Inflammatory macrophage (primary cell): ENCODE data around the gene NDOR1.

Source experiments
- DNase-seq, 2 donors: peaks; one replicate each; pipeline ENCODE4 v3.0.0-alpha.2; 2020 to 2022

The NDOR1 gene

DNA sequence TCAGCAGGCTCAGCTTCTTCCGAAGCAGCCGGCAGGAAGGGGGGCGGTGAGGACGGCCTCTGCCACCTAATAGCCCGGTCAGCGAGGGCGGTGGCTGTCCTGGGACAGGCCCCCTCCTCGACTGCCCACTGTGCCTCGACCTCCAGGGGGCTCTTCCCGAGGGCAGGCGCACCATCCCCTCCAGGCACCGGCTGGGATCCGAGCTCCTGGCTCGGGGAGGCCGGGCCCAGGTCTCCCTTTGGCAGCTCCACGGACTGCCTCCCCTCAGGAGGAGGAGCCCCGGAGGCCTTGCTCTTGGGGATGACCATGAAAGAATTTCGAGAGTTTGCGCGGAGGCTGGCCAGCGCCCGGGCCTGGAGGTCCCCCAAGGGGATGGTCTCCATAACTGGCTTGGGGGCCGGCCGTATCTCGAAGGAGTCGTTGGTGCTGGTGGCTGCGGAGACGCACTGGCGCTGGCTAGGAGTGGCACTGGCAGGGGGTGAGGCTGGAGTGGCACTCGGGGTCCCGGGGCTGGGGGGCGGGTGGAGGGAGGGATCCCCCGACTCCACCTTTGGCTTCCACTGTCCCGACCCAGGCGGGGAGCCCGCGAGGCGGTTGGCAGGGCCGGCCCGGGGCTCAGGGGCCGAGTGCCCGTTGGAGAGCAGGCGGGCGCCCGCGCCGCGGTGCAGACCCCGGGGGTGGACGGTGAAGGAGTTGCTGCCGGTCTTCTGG is 5.9 kb upstream of the NDOR1 start:
- no peak for DNase-seq

DNA sequence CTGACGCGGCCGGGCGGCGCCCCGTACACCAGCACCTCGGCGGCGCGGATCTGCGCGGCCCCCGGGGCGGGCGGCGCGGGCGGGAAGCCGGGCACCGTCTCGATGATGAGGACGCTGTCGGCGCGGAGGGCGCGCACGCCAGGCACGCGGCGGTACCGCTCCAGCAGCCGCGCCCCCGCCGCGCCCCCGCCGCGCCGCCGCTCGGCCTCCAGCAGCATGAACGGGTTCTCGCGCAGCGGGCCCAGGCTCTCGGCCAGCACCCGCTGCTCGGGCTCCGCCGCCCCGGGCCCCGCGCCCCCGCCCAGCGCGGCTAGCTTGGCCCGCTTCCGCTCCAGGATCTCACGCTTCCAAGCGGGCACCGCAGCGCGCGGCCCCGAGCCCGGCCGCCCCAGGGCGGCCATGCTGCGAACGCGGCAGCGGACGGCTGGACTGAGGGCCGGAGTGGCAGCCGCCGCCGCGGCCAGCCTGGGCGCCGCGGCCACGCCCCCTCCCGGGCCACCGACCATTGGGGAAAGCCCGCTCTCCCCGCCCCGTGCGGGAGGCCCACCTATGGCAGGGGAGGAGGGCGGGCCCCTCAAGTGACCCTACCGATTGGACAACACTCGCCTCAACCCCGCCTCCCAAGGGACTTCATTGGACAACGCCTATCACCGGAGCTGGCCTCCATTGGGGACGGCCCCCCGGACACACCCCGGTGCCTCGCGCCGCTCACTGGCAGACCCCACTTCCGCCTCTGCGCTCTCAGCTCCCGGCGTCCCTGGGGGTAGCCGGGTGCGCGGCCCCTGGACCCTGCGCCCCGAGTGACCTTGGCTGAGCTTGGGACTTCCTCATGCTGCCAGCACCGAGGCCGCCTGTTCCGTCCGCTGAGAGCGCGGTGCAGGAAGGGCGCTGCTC is 4.9 kb upstream of the NDOR1 start, which contains the start of gene TPRN:
TPRN (minus strand) TSS at position 431 of the 894 bp plus-strand sequence; CDS start at position 401, 30 bp downstream.
- DNase-seq: peak; percentile 99 to 100

DNA sequence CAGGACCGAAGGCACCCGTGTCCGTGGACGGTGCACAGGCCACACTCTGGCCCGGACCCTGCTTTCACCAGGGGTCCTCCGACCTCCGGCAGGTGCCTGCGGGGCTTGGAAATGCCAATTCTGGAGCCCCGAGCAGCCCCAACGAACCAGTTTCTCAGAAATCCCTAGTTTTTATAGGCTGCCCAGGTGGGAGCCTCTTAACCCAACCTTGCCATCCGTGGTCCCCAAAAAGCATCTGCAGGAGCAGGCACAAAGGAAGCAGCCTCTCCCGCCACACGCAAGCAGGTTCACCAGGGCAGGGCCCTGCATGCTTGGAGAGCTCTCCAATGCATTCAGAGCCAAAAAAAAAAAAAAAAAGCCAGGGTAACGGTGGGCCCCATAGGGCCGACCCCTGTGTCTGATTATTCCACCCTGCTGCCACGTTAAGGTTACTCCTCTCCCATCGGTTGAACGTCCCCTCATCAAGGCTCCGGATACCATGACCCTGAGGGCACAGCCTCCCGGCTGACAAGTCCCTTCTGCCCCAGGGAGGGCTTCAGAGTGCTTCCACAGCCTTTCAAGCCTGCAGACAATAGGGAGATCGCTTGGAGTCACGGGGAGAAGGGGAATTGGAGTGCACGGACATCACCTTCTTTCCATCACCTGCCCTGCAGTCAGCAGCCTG is 4.2 kb upstream of the NDOR1 start:
- no peak for DNase-seq

DNA sequence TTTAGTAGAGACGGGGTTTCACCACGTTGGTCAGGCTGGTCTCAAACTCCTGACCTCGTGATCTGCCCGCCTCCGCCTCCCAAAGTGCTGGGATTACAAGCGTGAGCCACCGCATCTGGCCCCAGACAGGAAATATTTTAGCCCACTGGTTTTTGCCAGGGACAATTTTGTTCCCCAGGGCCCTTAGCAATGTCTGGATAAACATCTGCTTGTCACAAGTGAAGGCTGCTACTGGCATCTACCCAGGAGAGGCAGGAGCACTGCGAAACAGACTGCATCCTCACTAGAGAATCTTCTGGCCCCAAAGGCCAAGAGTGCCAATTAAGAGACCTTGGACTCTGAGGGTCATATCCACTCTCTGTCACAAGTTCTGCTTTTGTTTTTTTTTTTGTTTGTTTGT is 2.5 kb upstream of the NDOR1 start:
- no peak for DNase-seq

DNA sequence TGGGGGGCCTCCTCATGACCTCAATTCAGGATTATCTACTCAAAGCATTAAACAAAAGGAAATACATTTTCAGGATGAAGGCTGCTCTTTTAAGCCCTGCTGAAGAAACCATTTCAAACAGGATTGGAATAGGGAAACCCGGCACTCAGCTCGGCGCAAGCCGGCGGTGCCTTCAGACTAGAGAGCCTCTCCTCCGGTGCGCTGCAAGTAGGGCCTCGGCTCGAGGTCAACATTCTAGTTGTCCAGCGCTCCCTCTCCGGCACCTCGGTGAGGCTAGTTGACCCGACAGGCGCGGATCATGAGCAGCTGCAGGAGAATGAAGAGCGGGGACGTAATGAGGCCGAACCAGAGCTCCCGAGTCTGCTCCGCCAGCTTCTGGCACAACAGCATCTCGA is 772 bp upstream of the NDOR1 start:
- DNase-seq: no peak

DNA sequence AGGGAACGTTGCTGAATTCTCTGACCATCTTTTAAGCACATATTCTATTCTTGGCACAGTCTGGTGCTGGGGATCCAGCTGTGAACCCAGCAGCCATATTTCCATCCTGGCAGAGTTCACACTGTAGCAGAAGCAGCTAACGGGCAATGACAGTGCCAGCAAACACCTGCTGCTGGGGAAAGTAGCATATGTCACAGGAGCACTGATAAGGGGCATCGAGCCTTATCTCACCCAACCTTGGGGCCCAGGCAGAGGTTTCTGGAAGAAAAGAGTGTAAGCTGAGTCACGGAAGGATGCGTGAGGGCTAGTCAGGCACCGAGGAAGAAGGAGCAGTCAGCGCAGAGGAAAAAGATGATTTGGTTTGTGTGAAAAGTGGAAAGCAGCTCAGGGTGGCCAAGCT is 1.1 kb downstream of the NDOR1 start:
- DNase-seq: no peak

DNA sequence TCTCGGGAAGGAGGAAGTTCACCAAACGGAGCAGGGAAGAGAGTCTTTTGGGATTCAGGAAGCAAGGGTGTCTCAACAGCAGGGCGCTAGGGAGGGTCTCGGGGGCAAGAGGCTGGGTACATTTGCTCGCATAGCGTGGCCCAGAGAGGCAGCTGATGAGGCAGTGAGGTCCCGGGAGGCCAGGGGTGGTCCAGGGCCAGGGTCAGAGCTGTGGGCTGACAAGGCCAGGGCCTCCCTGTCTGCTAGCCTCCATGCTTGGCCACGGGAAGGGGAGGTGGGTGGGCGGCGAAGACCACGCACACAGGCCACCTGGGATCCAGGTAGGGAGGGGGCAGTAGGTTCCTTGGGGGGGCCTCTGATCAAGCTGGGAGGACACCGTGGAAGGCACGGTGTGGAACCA is 6.0 kb downstream of the NDOR1 start:
- DNase-seq: no peak

DNA sequence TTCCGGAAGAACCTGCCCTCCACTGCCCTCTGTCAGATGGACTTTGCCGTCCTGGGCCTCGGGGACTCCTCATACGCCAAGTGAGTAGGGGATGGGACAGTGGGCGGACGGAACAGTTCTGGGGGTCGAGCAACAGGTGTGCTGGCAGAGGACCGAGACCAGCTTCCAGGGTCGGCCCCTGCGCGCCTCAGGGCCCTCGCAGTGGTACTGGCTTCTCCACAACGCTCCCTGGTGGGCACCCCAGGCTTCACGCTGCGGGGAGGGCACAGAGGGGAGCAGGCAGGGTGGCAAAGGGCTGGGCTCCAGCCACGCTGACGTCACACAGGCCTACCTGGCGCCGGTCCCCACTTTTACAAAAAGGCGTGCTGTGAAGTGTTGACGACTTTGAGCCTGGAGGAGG is 7.0 kb downstream of the NDOR1 start:
- no peak for DNase-seq

DNA sequence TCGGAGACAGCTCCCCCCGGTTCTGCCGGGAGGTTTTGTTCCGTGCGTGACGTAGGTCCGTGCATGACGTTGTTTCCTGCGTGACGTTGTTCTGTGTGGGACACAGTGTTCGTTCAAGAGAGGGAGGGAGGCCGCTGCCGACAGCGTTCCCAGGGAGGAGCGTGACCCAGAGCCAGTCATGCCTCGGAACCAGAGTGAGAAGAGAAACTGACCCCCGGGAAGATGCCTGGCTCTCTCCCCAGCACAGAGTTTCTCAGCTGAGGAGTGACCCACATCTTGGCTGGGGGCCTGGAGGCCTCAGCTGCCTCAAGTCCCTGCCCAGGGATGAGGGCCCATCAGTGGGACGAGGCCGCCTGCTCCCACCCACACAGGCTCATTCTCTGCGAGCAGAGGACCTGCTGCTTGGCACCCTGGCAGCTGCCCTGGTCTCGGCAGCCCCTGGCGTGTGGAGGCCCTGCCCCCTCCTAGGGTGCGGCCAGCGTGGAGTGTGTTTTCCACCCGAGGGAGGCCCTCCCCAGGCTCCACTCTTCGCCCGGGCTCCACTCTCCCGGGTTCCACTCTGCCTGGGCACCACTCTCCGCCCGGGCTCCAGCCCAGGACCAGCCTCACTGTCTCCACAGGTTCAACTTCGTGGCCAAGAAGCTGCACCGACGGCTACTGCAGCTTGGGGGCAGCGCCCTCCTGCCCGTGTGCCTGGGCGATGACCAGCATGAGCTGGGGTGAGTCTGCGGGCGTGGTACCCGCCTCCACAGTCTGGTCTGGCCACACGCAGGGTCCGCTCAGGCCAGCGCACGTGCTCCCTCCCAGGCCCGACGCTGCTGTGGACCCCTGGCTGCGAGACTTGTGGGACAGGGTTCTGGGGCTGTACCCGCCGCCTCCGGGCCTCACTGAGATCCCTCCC is 7.9 kb downstream of the NDOR1 start:
- no peak for DNase-seq

DNA sequence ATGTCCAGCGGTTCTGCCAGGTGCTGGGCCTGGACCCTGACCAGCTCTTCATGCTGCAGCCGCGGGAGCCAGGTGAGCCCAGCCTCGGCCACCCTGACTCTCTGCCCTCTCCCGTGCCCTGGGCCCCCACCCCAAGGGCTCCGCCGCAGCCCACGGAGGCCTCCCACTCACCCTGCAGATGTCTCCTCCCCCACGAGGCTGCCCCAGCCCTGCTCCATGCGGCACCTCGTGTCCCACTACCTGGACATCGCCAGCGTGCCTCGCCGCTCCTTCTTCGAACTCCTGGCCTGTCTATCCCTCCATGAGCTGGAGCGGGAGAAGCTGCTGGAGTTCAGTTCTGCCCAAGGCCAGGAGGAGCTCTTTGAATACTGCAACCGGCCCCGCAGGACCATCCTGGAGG is 9.1 kb downstream of the NDOR1 start:
- no peak for DNase-seq

DNA sequence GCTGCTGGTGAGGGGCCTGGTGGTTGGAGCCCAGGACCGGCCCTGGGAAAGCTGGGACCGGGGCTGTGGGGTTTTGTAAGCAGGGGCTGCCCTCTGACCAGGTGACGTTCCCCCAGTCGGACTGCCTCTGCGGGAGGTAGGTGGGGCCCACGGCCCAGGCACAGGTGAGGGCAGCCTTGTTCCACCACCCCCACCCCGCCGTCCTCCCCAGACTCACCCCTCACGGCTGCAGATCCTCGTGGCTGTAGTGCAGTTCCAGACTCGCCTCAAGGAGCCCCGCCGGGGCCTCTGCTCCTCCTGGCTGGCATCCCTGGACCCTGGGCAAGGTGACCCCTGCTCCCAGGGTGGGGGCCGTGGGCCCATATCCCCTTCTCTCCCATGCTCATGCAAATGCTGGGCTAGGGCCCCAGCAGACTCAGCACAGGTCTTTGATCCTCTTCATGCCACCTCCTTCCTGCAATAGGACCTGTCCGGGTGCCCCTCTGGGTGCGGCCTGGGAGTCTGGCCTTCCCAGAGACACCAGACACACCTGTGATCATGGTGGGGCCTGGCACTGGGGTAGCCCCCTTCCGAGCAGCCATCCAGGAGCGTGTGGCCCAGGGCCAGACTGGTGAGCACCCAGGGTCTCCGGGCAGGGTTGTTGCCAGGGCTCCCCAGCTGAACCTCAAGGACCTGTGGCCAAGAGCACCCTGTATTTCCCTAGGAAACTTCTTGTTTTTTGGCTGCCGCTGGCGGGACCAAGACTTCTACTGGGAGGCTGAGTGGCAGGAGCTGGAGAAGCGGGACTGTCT is 9.9 kb downstream of the NDOR1 start:
- DNase-seq: no peak

DNA sequence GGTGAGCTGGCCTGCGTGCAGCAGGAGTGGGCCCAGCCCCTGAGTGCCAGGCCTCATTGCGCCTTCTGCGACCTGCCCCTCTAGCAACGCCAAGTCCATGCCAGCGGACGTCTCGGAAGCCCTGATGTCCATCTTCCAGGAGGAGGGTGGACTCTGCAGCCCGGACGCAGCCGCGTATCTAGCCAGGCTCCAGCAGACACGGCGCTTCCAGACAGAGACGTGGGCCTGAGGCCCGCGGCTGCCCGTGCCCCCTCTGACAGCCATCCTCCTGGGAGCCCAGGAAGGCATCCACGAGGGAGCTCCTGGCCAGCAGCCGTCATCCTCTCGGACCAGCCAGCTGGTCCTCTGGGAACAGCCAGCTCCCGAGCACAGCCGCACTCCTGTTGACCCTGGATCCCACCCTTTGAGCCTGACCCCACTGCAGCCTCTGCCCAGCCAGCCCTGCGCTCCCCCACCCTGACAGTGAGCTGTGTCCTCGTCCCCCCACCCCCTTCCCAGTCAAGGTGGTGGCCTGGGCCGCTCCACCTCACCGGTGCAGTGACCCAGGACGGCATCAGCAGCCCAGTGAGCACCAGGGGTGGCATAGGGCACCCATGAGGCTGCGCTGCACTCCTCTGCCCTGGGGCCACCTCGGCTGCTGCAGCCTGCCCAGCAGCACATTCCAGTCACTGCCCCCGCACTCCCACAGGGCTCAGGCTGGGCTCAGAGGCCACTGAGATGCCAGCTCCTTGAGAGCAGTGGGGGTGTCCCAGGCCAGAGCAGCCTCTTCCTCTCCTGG is 10.9 kb downstream of the NDOR1 start:
- no peak for DNase-seq

DNA sequence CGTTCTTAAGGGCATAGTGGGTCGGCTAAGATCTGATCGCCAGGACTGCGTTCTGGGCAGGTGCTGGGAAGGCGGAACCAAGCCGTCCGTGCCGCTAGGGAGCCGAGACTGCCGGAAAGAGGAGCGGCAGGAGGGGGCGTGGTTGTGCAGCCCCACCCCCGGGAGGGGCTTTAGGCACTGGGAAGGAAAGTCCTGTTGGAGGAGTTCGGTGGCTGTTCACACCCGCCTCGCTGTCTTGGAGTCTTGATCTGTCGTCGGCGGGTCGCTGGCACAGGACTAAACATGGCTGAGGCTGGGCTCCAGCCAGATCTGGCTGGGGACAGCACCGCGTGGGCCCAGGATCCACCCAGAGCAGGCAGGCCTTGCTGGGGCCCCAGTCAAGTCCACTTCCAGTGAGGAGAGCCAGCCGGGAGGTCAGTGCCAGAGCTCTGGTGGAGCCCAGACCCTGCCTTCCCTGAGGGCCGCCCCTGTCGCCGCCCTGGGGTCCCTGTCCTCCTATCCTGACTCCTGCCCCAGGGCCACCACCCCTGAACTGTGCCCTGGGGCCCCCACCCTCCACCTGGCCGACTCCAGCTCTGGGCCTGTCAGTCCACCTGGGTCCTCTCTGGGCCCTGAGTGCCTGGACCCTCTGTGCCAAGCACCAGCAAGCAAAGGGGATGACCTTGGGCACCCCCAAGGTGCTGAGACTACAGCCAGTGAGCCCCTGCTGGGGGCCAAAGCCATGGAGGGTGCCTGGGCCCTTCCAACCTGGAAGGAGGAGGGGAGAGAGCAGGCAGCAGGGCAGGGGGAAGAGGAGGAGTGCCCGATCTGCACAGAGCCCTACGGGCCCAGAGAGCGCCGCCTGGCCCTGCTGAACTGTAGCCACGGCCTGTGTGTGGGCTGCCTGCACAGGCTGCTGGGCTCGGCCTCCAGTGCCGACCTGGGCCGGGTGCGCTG is 12.0 kb downstream of the NDOR1 start:
- DNase-seq: no peak

DNA sequence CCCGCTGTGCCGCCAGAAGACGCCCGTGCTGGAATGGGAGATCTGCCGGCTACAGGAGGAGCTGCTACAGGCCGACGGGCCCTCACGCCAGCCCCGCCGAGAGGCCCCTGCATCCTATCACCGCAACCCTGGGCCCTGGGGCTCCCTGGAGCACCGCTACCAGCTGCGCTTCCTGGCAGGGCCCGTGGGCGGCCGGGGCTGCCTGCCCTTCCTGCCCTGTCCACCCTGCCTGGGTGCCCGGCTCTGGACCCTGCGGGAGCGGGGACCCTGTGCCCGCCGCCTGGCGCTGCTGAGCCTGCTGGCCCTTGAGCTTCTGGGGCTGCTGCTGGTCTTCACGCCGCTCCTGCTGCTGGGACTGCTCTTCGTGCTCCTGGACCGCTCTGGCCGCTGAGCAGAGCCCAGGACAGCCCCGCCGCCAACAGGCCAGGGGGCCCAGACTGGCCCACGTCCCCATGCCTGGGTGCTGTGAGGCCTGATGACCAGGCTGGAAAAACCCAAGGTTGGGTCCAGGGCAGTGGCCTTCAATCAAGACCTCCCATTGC is 12.8 kb downstream of the NDOR1 start:
- no peak for DNase-seq

DNA sequence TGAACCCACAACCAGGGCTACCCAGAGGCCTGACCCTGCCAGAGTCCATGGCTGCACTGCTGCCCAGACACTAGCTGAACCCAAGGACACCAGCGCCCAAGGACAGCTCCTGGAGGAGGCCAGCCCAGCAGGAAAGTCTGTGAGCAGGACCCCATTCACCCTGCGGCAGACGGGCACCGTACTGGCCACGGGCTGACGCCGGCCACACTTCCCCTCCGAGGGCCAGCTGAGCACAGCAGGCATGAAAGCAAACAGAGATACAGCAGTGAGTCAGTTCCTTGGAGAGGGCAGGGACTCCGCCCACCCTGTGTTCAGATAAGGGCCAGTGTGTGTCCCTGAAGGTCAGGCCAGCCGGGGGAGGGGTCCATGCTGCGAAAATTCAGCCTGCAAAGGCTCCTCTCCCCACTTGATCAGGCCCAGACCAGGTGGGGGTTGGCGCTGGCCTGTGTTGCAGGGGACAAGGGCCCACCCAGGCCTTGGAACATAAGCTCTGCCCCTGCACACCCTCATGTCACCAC is 13.3 kb downstream of the NDOR1 start:
- peak in 1 of 2 donors; percentile 33 for DNase-seq

DNA sequence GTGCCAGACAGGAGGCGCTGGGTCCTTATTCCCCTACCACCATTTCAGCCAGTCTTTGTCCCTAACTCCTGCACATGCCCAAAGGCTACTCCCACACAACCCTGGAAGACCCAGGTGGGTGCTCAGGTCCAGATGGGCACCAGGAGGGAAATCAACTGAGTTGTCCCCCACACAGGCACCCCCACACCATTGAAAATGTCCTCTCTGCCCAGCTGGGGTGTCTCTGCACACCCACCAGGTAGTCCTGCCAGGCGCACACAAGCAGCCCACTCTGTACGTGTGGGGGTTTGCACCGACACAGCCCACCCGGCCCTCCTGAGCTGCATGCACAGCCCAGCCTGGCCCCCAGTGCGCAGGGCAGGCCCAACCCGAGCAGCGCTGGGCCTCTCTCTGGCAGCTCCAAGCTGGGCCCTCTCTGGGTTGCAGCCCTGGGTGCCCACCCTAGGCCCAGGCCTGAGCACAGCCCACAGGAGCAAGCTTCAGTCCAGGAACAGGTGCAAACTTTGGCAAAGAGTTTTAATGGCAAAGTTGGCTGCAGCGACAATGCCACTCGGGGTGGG is 14.3 kb downstream of the NDOR1 start:
- DNase-seq: no peak

DNA sequence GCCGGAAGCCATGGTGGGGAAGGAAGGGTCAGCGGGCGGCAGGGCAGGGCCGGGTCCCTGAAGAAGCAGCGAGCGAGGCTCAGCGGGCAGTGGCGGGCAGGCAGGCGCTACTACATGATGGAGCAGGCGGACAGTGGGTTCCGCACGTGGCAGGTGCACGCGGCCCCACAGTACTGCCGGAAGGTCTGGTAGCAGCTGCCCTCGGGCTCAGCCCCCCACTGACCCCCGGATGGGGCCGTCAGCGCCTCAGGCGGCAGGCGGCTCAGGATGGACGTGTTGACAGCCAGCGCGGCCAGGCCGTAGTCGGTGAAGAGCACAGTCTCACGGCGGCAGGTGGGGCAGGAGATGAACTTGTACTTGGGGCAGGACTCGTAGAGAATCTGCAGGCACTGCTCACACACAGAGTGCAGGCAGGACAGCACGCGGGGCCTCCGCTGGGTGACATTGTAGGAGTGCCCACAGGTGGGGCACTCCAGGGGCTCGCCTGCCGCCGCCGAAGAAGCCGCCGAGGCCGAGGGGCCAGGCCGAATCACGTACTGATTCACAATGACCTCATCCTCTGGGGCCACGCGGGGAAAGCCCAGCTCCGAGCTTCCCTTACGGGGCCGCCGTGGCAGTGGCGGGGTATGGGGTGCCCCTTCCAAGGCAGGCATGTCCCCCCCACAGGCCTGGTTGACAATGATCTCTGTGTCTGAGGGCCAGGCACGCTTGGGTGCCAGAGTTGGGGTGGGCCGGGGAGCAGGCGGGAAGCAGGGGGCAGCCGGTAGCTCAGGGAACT is 15.0 kb downstream of the NDOR1 start:
- no peak for DNase-seq

DNA sequence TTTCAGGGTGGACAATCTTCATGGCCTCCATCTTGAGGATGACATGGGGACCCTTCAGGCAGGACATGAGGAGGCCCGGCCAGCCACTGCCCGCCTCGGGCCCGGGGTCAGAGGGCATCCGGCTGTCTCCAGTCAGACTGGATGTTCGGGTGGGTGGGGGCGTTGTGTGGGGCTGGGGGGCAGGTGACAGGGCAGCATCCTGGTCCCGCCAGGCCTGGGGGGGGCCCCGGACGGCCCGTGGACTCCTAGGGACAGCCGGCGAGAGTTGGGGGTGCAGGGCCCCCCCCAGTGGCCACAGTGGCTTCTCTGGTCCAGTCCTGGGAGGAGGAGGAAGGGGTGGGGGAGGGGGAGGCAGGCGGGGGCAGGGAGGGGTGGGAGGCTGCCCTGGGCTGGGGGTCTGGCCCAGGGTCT is 15.6 kb downstream of the NDOR1 start:
- DNase-seq: no peak
